HFFc6 (cell line): ENCODE data around the gene PDLIM7. TPM values are rescaled to one million over a fixed set of nuclear protein-coding genes. Genes with fewer than 3 reads are reported as not detected.

Source experiments
- DNase-seq: peaks from one replicate; pipeline ENCODE4 v3.0.0-alpha.2; 2018
- H3K27ac Mint-ChIP-seq: 2 replicates; pipeline ENCODE4 v1.8.0; 2020; ENCODE audit warnings: mild to moderate bottlenecking, mixed read lengths
- H3K27me3 Mint-ChIP-seq: 2 replicates; pipeline ENCODE4 v1.8.0; 2021; ENCODE audit warnings: mild to moderate bottlenecking, moderate library complexity, mixed read lengths; ENCODE audit not compliant: insufficient read depth
- H3K36me3 Mint-ChIP-seq: 2 replicates; pipeline ENCODE4 v1.8.0; 2021; ENCODE audit warnings: low read depth, mixed read lengths
- H3K4me1 Mint-ChIP-seq: 2 replicates; pipeline ENCODE4 v1.8.0; 2020; ENCODE audit warnings: low read depth, mixed read lengths
- H3K4me3 Mint-ChIP-seq: 2 replicates; pipeline ENCODE4 v1.8.0; 2020; ENCODE audit warnings: mild to moderate bottlenecking, moderate library complexity, mixed read lengths
- H3K9me3 Mint-ChIP-seq: 2 replicates; pipeline ENCODE4 v1.8.0; 2020; ENCODE audit warnings: mild to moderate bottlenecking, mixed read lengths
- CTCF ChIP-seq: fragments of 200-600 bp; sonication (generic); IDR thresholded peaks from 2 replicates; pipeline ENCODE4 v1.5.0; 2021; ENCODE audit warnings: antibody characterized with exemption, mild to moderate bottlenecking
- total RNA-seq, 6 experiments: library from RNA; stranded (reverse); fragmentation: NEBNext Ultra II Directional; extraction: Animal tissue kit (Norgen Biotek cat#: 25700); gene quantifications; 2 replicates in 1 of 6; 3 replicates in 5 of 6; pipeline ENCODE4 v1.2.3, GENCODE V29; 2021

PDLIM7 gene
- total RNA-seq, 6 experiments from 2014 or later, result 339 to 353 (median 343) TPM

- H3K27me3 Mint-ChIP-seq, result peaks cover 2% of the 10 kb centered on the region
Observed at GRCh38 chr5:177434942-177435738, 62.3 kb downstream of the PDLIM7 start.

DNA sequence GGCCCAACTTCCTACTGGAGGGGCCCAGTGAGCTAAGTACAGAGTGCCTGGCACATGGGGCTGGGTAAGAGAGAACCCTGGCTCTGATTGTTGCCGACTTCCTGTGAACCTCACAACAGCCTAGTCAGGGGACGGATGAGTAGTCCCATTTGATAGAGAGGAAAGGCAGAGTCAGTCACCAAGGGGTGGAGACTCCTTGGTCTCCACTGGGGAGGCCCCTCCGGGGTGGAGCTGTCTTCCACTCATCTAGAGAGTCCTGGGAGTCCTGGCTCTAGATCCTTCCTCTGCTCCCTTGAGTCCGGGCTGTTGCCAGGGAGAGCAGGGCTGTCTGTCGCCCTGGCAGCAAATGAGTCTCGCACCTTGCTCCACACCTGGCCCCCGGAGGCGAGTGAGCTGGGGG is 63.0 kb downstream of the PDLIM7 start:
- Mint-ChIP-seq H3K27me3 (peaks cover 2% of the 10 kb centered on the region), H3K4me3 (no peak overlapping the region), H3K36me3 (peaks cover 13% of the 10 kb centered on the region), H3K9me3 (no peaks in the 10 kb centered on the region), H3K4me1 (no peaks in the 10 kb centered on the region), H3K27ac (no peak overlapping the region)
- TF ChIP-seq CTCF, result no peak
- DNase-seq, result no peak

More at GRCh38 chr5:177434942-177435738, 62.3 kb downstream of the PDLIM7 start:
- Mint-ChIP-seq H3K9me3 (no peaks in the 10 kb centered on the region), H3K27ac (no peak overlapping the region), H3K4me3 (no peak overlapping the region), H3K36me3 (peaks cover 19% of the 10 kb centered on the region), H3K4me1 (no peaks in the 10 kb centered on the region)
- TF ChIP-seq CTCF, result no peak
- no peak for DNase-seq

DNA sequence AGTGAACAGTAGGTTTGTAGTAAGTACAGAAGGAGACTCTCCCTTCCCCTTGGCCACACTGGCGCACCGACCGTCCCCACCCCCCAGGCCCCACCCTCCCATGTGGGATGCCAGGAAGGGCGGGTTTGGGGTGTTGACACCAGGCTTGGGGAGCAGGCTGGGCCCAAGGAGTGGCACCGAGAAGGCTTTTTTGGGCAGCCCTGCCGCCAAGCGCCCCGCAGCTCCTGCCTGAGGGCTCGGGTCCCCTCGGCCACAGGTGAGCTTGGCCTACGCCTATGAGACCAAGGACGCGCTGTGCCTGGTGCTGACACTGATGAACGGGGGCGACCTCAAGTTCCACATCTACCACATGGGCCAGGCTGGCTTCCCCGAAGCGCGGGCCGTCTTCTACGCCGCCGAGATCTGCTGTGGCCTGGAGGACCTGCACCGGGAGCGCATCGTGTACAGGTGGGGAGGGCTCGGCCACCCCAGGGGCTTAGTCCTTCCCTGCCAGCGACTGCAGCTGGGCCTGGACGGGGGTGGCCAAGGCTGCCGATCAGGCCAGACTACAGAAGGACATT is 63.7 kb downstream of the PDLIM7 start:
- no peak for TF ChIP-seq CTCF
- no peak for DNase-seq
- Mint-ChIP-seq H3K27me3 (peaks cover 2% of the 10 kb centered on the region), H3K27ac (no peak overlapping the region), H3K36me3 (peaks cover 12% of the 10 kb centered on the region; the same call in 1 of the 2 replicates), H3K4me3 (no peak overlapping the region), H3K9me3 (no peaks in the 10 kb centered on the region), H3K4me1 (peaks cover 5% of the 10 kb centered on the region; the same call in 1 of the 2 replicates)

Other genes starting within 250 kb of the PDLIM7 start
- gene RAB24, start 193.9 kb downstream of the PDLIM7 start, total RNA-seq, result 10 to 100 TPM; 23.3 to 31.4 (median 26.4) TPM
- gene PRELID1, start 193.8 kb downstream of the PDLIM7 start, total RNA-seq, result 100 to 1,000 TPM; 182 to 225 (median 217) TPM
- 10 to 100 TPM in 5 of 6 experiments, 1 to 10 TPM in 1; 7.7 to 17.0 (median 15.3) TPM for gene MXD3, start 185.7 kb downstream of the PDLIM7 start, total RNA-seq
- gene LMAN2, start 145.9 kb downstream of the PDLIM7 start, total RNA-seq, result 100 to 1,000 TPM; 153 to 169 (median 164) TPM
- 1 to 10 TPM; 1.0 to 2.2 (median 1.2) TPM for gene RGS14, start 139.7 kb downstream of the PDLIM7 start, total RNA-seq
- not detected for gene SLC34A1, start 113.2 kb downstream of the PDLIM7 start, total RNA-seq
- not detected for gene PFN3, start 96.9 kb downstream of the PDLIM7 start, total RNA-seq
- gene F12, start 88.0 kb downstream of the PDLIM7 start, total RNA-seq, result 1 to 10 TPM in 1 of 6 experiments, under 1 TPM in 5; 0.63 to 1.2 (median 0.87) TPM
- 10 to 100 TPM; 25.8 to 30.7 (median 28.0) TPM for gene GRK6, start 70.9 kb downstream of the PDLIM7 start, total RNA-seq
- 10 to 100 TPM in 4 of 6 experiments, 1 to 10 TPM in 2; 8.9 to 16.9 (median 10.4) TPM for gene PRR7, start 50.8 kb downstream of the PDLIM7 start, total RNA-seq
- gene DBN1, start 24.0 kb downstream of the PDLIM7 start, total RNA-seq, result 100 to 1,000 TPM; 346 to 394 (median 358) TPM
- gene DOK3, start 12.2 kb upstream of the PDLIM7 start, total RNA-seq, result 1 to 10 TPM; 1.1 to 2.6 (median 1.3) TPM
- gene DDX41, start 19.4 kb upstream of the PDLIM7 start, total RNA-seq, result 100 to 1,000 TPM in 3 of 6 experiments, 10 to 100 TPM in 3; 83.8 to 105 (median 98.5) TPM
- gene FAM193B, start 57.0 kb upstream of the PDLIM7 start, total RNA-seq, result 10 to 100 TPM; 16.1 to 25.6 (median 21.6) TPM
- gene TMED9, start 94.6 kb upstream of the PDLIM7 start, total RNA-seq, result 100 to 1,000 TPM; 350 to 457 (median 354) TPM
- 10 to 100 TPM; 39.5 to 54.0 (median 42.9) TPM for gene B4GALT7, start 102.5 kb upstream of the PDLIM7 start, total RNA-seq